ENCODE measurements around the gene DDX27. TPM values are rescaled to one million over a fixed set of nuclear protein-coding genes. Genes with fewer than 3 reads are reported as not detected.

Gene DDX27
- total RNA-seq, 1 donor from 2014 or later = 27.8 TPM

DNA sequence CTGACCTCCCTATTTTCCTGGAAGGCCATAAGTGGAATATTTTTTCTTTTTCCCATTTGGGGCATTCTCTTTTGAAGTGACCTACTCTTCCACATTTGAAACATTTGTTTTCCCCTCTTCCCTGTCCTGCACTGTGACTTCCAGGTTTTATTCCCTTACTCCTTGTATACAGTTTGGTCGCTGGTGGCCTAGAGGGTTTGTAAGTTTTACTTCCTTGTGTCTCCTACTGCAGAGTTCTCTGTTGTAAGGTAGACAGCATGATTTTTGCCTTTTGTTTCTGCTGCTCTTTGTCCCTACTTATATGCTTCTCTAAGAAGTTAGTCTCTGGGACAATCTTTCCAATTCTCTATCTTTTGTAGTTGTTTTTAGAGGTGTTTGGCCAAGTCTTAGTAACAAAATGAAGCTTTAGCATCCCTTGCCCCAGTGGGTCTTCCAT lies 66.0 kb downstream of the DDX27 start:
- ATAC-seq (no peak), DNase-seq (no peak)
- H3K4me3 ChIP-seq = no peak overlapping the region
- peaks cover 44% of the 10 kb centered on the region for H3K4me1 ChIP-seq
- H3K27ac ChIP-seq = no peak overlapping the region
- no peaks in the 10 kb centered on the region for H3K27me3 ChIP-seq (ENCODE audit: low read depth)
- TF ChIP-seq, protein P1, sequence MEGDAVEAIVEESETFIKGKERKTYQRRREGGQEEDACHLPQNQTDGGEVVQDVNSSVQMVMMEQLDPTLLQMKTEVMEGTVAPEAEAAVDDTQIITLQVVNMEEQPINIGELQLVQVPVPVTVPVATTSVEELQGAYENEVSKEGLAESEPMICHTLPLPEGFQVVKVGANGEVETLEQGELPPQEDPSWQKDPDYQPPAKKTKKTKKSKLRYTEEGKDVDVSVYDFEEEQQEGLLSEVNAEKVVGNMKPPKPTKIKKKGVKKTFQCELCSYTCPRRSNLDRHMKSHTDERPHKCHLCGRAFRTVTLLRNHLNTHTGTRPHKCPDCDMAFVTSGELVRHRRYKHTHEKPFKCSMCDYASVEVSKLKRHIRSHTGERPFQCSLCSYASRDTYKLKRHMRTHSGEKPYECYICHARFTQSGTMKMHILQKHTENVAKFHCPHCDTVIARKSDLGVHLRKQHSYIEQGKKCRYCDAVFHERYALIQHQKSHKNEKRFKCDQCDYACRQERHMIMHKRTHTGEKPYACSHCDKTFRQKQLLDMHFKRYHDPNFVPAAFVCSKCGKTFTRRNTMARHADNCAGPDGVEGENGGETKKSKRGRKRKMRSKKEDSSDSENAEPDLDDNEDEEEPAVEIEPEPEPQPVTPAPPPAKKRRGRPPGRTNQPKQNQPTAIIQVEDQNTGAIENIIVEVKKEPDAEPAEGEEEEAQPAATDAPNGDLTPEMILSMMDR (IDR thresholded peaks at IDR 0.05) = no peak
- intact Hi-C loops (cut with DNase I) = no loop called here
- peaks cover 100% of the 10 kb centered on the region for H3K36me3 ChIP-seq
- H3K9me3 ChIP-seq = peaks cover 47% of the 10 kb centered on the region

DNA sequence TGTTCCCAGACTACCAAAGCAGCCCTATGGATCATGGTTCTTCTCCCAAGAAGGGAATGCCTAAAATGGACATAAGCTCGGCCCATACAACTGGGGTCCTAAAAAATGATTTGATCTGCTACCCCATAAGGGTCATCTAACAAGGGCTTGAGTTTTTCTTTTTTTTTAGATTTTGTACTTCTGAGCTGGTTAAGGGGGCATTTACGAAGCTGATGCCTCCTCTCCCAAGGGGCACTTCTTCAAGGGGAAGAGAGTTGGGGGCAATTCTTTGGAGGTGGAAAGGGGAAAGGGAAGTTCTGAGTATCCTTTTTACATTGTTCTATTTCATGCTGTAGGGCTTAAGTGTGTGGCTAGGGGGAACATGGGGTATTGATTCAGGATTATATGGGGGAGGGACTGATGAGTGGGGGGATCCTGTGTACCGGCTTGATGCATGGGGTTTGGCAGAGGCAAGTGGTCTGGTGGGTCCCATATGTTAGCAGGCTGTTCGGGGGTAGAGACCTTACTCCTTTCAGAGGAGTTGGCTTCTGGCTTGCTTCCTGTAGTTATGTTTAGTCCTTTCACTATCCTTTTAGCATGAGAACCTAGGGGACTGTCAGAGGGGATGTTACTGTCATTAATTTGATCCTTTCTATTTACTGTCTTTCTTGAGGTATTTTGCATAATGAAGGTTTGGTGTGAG lies 66.7 kb downstream of the DDX27 start:
- Histone ChIP-seq H3K9me3 (peaks cover 41% of the 10 kb centered on the region), H3K27ac (no peak overlapping the region), H3K36me3 (peaks cover 100% of the 10 kb centered on the region), H3K4me1 (peaks cover 37% of the 10 kb centered on the region), H3K27me3 (ENCODE audit: low read depth) (no peaks in the 10 kb centered on the region), H3K4me3 (no peak overlapping the region)
- TF ChIP-seq, protein P1 (IDR thresholded peaks at IDR 0.05) = no peak
- no peak for ATAC-seq
- DNase-seq = no peak
- intact Hi-C loops (cut with DNase I) = no loop called here

DNA sequence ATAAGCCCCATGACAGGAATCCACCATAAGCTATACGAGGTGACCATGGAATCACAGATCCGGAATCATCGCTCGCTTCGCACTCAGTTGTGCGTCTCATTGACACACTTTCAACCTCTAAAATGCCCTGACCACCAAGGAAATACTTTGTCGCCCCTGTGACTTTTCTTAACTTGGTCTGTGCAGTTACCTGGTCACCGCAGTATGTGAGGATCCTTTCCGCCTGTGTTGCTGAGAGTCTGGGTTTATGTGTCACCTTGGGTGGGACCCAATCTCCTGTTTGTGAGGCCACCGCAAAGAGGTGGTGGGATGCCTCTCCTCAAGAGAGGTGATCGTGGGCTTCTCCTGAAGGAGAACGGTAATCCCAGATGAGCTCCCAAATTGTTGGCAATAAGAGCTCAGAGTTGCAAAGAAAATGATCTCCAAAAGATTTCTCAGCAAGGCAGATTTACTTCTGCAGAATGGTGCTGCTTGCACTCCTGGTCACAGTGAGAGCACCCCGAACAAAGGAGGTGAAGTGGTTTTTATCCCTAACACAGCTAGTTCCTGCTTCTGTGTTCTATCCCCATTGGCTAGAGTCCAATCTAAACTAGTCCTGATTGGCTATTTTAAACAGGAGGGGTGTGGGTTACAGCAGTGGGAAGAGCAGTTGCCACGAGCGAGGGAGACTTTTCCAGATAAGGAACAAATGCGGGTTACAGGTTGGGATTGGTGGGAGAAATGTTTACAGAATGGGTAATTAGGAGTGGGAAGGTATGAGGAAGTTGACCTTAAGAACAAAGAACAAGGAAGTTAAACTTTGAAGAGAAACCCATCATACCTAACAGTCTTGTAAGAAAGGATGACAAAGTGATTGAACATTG lies 67.7 kb downstream of the DDX27 start:
- no peak for DNase-seq
- peaks cover 32% of the 10 kb centered on the region for H3K9me3 ChIP-seq

DNA sequence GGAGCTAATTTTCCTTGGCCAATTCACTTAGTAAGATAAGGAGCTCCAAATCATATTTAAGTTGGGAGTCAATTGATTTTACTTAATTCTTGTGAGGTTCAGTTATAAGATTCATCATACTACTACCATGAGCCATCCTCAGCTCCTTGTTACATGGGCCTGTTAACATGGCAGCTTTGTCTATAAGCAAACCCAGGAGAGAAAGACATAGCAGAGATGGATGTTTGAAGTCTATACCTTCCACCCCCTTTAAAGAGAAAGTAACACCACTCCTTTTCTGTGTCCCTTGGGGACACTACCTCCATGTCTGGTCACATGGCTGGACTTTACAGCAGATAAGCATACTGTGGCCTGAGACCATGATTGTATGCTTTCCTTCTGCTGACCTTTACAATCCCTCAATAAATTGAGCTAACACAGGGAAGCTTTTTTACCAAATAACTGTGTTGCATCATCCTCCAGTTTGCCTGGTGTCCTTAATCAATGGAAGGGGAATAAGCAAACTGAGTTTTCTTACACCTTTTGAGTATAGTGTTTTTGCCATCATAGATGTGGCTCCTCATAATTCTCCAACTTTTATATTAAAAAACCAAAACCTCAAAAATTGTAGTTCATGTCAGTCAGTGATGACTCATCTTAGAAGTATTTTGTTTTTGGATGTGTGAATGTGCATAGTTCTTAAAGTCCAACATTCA lies 68.5 kb downstream of the DDX27 start:
- Histone ChIP-seq H3K27ac (no peak overlapping the region), H3K27me3 (ENCODE audit: low read depth) (no peaks in the 10 kb centered on the region), H3K36me3 (peaks cover 98% of the 10 kb centered on the region), H3K4me3 (no peak overlapping the region), H3K9me3 (peaks cover 25% of the 10 kb centered on the region), H3K4me1 (peaks cover 20% of the 10 kb centered on the region)
- TF ChIP-seq, protein P1 (IDR thresholded peaks at IDR 0.05) = no peak
- DNase-seq (no peak), ATAC-seq (no peak)
- intact Hi-C loops (cut with DNase I) = no loop called here

More for the DNA sequence above, 67.7 kb downstream of the DDX27 start:
- no peak for ATAC-seq
- TF ChIP-seq, protein P1 (IDR thresholded peaks at IDR 0.05) = no peak
- no peaks in the 10 kb centered on the region for H3K27me3 ChIP-seq (ENCODE audit: low read depth)
- H3K4me3 ChIP-seq = no peak overlapping the region
- no peak overlapping the region for H3K27ac ChIP-seq
- peaks cover 28% of the 10 kb centered on the region for H3K4me1 ChIP-seq
- H3K36me3 ChIP-seq = peaks cover 99% of the 10 kb centered on the region
- intact Hi-C loops (cut with DNase I) = no loop called here

DNA sequence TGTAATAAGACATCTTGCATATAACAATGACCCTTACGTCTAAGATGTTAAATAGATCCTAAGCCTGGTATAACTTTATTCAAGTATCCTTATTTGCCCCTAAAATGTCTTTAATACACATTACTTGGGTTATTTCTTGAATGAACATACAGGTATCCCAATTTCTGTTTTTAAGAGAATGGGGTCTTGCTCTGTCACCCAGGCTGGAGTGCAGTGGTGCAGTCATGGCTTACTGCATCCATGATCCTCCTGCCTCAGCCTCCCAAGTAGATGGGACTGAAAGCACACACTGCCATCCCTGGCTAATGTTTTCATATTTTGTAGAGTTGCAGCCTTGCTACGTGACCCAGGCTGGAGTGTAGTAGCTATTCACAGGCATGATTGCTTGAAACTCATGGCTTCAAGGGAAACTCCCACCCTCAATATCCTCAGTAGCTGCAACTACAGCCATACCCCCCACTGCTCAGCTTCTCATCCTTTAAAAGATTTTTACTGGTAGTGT lies 69.1 kb downstream of the DDX27 start:
- peak in 1 of 2 donors; percentile 4 for ATAC-seq
- H3K27ac ChIP-seq = peak overlapping the region; percentile 37

More for the DNA sequence above, 69.1 kb downstream of the DDX27 start:
- Histone ChIP-seq H3K9me3 (peaks cover 24% of the 10 kb centered on the region), H3K27me3 (ENCODE audit: low read depth) (no peaks in the 10 kb centered on the region), H3K36me3 (peaks cover 92% of the 10 kb centered on the region), H3K4me3 (no peak overlapping the region), H3K4me1 (peaks cover 14% of the 10 kb centered on the region)
- TF ChIP-seq, protein P1 (IDR thresholded peaks at IDR 0.05) = no peak
- no peak for DNase-seq
- intact Hi-C loops (cut with DNase I) = no loop called here

All from lower lobe of right lung (tissue), 2 donors.